Adrenal gland (tissue), 12 donors: Measurements from ENCODE around the gene CNOT6. TPM values are rescaled to one million over a fixed set of nuclear protein-coding genes. Genes with fewer than 3 reads are reported as not detected.

Experiments
- DNase-seq, 7 donors: peaks; one replicate each; pipeline ENCODE4 v3.0.0-alpha.2; 2019 to 2020
- H3K27ac ChIP-seq, 5 donors: fragments of 200-600 bp; sonication (generic) in 4 of 5; 1 replicate in 3 of 5; 2 replicates in 2 of 5; pipeline versions ENCODE4 v1.5.1 to v1.8.0; 2016 to 2020; ENCODE audit warnings: mild to moderate bottlenecking in 1 of 5
- H3K27me3 ChIP-seq: fragments of 200-600 bp; 2 replicates; pipeline ENCODE4 v1.8.0; 2021
- H3K36me3 ChIP-seq, 2 donors: fragments of 200-600 bp; replicated peaks in 1 of 2; 1 replicate in 1 of 2; 2 replicates in 1 of 2; pipeline versions ENCODE4 v1.5.1 to v1.8.0; 2018 to 2022
- H3K4me1 ChIP-seq, 2 donors: fragments of 200-600 bp; replicated peaks in 1 of 2; 1 replicate in 1 of 2; 2 replicates in 1 of 2; pipeline versions ENCODE4 v1.5.1 to v1.8.0; 2018 to 2021
- H3K4me3 ChIP-seq, 4 donors: fragments of 200-600 bp; sonication (generic) in 3 of 4; one replicate each; pipeline ENCODE4 v1.5.1; 2016 to 2018
- H3K9me3 ChIP-seq, 3 donors: fragments of 200-600 bp; sonication (generic) in 1 of 3; replicated peaks in 1 of 3; 1 replicate in 2 of 3; 2 replicates in 1 of 3; pipeline versions ENCODE4 v1.5.1 to v1.8.0; 2016 to 2021
- CTCF ChIP-seq, 6 experiments: fragments of 450-650 bp in 4 of 6; fragments of 200-600 bp in 2 of 6; sonication (generic) in 1 of 6; IDR thresholded peaks; 1 replicate in 5 of 6; 2 replicates in 1 of 6; pipeline versions ENCODE4 v1.5.1 to v1.8.0; 2016 to 2021; ENCODE audit warnings: antibody characterized with exemption in 6 of 6, mild to moderate bottlenecking in 2 of 6, moderate library complexity in 1 of 6
- POLR2A ChIP-seq, 2 donors: fragments of 450-650 bp; IDR thresholded peaks; one replicate each; pipeline ENCODE4 v1.6.1; 2017; ENCODE audit warnings: antibody characterized with exemption in 2 of 2, mild to moderate bottlenecking in 2 of 2, moderate library complexity in 1 of 2
- WGBS, 4 donors: extraction: QIAGEN DNeasy Blood & Tissue Kit in 2 of 4; methylation state at CpG; one replicate each; pipeline versions ENCODE4 v1.1.5 to v1.1.7; 2013 to 2017; 5-methylcytosine and 5-hydroxymethylcytosine counted together
- intact Hi-C, 2 donors: fragments of 100-400 bp; cut with DNase I; formaldehyde crosslinking; loops; one replicate each; pipeline versions ENCODE4 v1.14.1 to v1.15.0; 2022 to 2023
- polyA plus RNA-seq, 3 donors: library from polyadenylated mRNA; stranded (reverse); fragments of 200-250 nt in 2 of 3; fragments of 350-450 nt in 1 of 3; fragmentation: Illumina TruSeq in 1 of 3; extraction: RNeasy Lipid Tissue Mini Kit (QIAGEN cat#74804) in 1 of 3; gene quantifications; one replicate each; pipeline ENCODE4 v1.2.3, GENCODE V29; 2013 to 2014
- total RNA-seq, 9 donors: library from RNA; depleted of rRNA in 4 of 9; stranded (reverse); fragments of >200 nt in 4 of 9; fragments of 120-200 nt in 1 of 9; fragmentation: NEBNext Ultra II Directional in 1 of 9; extraction: Animal tissue kit (Norgen Biotek cat#: 25700) in 1 of 9; gene quantifications; one replicate each; pipeline versions ENCODE4 v1.1.0 to v1.2.4, GENCODE V29; 2013 to 2023
- donor health status: healthy with polysubstance abuse.
- donor health status: Bipolar disorder and iron deficiency.
- donor health status: DM: yes; HTN: yes; CAD: no.
- donor health status: DM: no; HTN: no; CAD: no.
- donor health status: DM: no; HTN: no; CAD: no.
- donor health status: DM: yes; HTN: yes; CAD: no.

Gene CNOT6
- total and polyA plus RNA-seq, 12 donors = 4.4 to 19.9 (median 11.5) TPM

- no peak for DNase-seq
- H3K27me3 ChIP-seq = no peaks in the 10 kb centered on the region
- H3K9me3 ChIP-seq = peaks cover 0 to 4% (median 0%) of the 10 kb centered on the region in 3 donors
- no peak overlapping the region for H3K27ac ChIP-seq
- H3K36me3 ChIP-seq = no peaks in the 10 kb centered on the region
- no peaks in the 10 kb centered on the region for H3K4me1 ChIP-seq
- 69 to 86% (median 73%) methylated on average over 2 of the region's 2 CpGs for WGBS, 4 donors
- TF ChIP-seq CTCF (IDR thresholded peaks at IDR 0.05) (no peak), POLR2A (IDR thresholded peaks at IDR 0.05) (no peak)
- intact Hi-C loops = no loop called here
- H3K4me3 ChIP-seq = no peak overlapping the region
These were observed 89.6 kb downstream of the CNOT6 start for GRCh38 chr5:180583738-180584137.

GRCh38 chr5:180586204-180586603, 92.0 kb downstream of the CNOT6 start:
- Histone ChIP-seq H3K27ac (no peak overlapping the region), H3K4me3 (no peak overlapping the region), H3K27me3 (peaks cover 19% of the 10 kb centered on the region), H3K9me3 (peaks cover 0 to 4% (median 0%) of the 10 kb centered on the region in 3 donors), H3K36me3 (no peaks in the 10 kb centered on the region), H3K4me1 (peaks cover 0 to 11% of the 10 kb centered on the region in 2 donors)
- intact Hi-C loops = no loop called here
- 77 to 86% (median 81%) methylated on average over 3 of the region's 3 CpGs for WGBS, 4 donors
- DNase-seq = no peak
- TF ChIP-seq POLR2A (IDR thresholded peaks at IDR 0.05) (no peak), CTCF (IDR thresholded peaks at IDR 0.05) (no peak)

GRCh38 chr5:180586870-180587269, 92.7 kb downstream of the CNOT6 start:
- H3K27ac ChIP-seq = no peak overlapping the region
- WGBS, 4 donors = 83 to 100% (median 93%) methylated on average over 1 to 10 of the region's 10 CpGs
- H3K4me1 ChIP-seq = peaks cover 0 to 16% of the 10 kb centered on the region in 2 donors
- intact Hi-C loops = no loop called here
- H3K36me3 ChIP-seq = no peaks in the 10 kb centered on the region
- peaks cover 0 to 4% (median 0%) of the 10 kb centered on the region in 3 donors for H3K9me3 ChIP-seq
- H3K4me3 ChIP-seq = no peak overlapping the region
- peaks cover 24% of the 10 kb centered on the region for H3K27me3 ChIP-seq
- TF ChIP-seq POLR2A (IDR thresholded peaks at IDR 0.05) = no peak
- no peak for DNase-seq

GRCh38 chr5:180589771-180590542, 95.8 kb downstream of the CNOT6 start:
- H3K4me3 ChIP-seq = no peak overlapping the region
- H3K27me3 ChIP-seq = peaks cover 40% of the 10 kb centered on the region
- no peak for DNase-seq
- peaks cover 0 to 3% (median 0%) of the 10 kb centered on the region in 3 donors for H3K9me3 ChIP-seq
- TF ChIP-seq POLR2A (IDR thresholded peaks at IDR 0.05) = no peak
- TF ChIP-seq CTCF (IDR thresholded peaks at IDR 0.05) = no peak
- H3K4me1 ChIP-seq = peaks cover 0 to 16% of the 10 kb centered on the region in 2 donors
- H3K36me3 ChIP-seq = no peaks in the 10 kb centered on the region
- intact Hi-C loops = loop anchor here in 1 of 2 donors (10.0 kb wide), 1 partner anchor 105 kb away; no protein-coding TSS in a partner anchor
- no peak overlapping the region for H3K27ac ChIP-seq
- 4 to 11% (median 7%) methylated on average over 9 to 44 of the region's 44 CpGs for WGBS, 4 donors
